ENCODE measurements around the gene ZNF799. TPM values are rescaled to one million over a fixed set of nuclear protein-coding genes. Genes with fewer than 3 reads are reported as not detected.

Gene ZNF799
- total RNA-seq, 1 donor from 2014 or later: 4.9 TPM

DNA sequence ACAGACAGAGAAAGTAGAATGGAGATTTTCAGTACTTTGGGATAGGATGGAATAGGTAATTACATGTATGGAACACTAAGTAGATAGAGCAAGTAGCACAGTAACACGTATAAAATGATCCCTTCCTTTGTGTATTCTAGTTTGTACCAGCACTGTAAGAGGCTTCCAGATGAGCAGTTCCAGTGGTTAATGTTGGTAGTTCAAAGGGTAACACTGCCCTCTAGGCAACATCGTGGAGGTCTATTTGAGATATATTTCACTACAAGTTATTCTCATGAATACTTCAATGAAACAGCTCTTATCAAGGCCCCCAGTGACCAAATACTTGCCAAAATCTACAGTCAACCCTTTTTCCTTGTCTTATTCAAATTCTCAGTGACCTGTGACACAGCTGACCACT lies 54.2 kb downstream of the ZNF799 start:
- H3K27me3 Mint-ChIP-seq (ENCODE audit: unreplicated experiment): peaks cover 2% of the 10 kb centered on the region
- H3K27ac Mint-ChIP-seq (ENCODE audit: unreplicated experiment): no peak overlapping the region
- peaks cover 42% of the 10 kb centered on the region for H3K9me3 Mint-ChIP-seq (ENCODE audit: unreplicated experiment)
- DNase-seq (ENCODE audit: low spot score): no peak
- TF ChIP-seq, protein P1, sequence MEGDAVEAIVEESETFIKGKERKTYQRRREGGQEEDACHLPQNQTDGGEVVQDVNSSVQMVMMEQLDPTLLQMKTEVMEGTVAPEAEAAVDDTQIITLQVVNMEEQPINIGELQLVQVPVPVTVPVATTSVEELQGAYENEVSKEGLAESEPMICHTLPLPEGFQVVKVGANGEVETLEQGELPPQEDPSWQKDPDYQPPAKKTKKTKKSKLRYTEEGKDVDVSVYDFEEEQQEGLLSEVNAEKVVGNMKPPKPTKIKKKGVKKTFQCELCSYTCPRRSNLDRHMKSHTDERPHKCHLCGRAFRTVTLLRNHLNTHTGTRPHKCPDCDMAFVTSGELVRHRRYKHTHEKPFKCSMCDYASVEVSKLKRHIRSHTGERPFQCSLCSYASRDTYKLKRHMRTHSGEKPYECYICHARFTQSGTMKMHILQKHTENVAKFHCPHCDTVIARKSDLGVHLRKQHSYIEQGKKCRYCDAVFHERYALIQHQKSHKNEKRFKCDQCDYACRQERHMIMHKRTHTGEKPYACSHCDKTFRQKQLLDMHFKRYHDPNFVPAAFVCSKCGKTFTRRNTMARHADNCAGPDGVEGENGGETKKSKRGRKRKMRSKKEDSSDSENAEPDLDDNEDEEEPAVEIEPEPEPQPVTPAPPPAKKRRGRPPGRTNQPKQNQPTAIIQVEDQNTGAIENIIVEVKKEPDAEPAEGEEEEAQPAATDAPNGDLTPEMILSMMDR (IDR thresholded peaks at IDR 0.05; ENCODE audit: unreplicated experiment): no peak
- peak overlapping the region; percentile 57 for H3K4me3 Mint-ChIP-seq (ENCODE audit: unreplicated experiment)
- peaks cover 59% of the 10 kb centered on the region for H3K36me3 Mint-ChIP-seq (ENCODE audit: low read depth, unreplicated experiment)
- no peaks in the 10 kb centered on the region for H3K4me1 Mint-ChIP-seq (ENCODE audit: unreplicated experiment)

DNA sequence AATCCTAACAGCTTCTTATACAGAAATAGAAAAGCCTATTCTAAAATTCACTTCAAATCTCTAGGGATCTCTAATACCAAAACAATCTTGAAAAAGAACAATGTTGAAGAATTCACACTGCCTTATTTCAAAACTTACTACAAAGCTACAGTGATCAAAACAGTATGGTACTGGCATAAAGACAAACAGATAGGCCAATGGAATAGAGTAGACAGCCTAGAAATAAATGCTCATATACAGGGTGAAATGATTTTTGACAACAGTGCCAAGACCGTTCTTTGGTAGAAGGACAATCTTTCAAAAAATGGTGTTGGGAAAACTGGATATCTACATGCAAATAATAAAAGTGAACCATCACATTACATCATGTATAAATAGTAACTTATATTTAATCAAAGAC lies 55.9 kb downstream of the ZNF799 start:
- Mint-ChIP-seq H3K4me1 (ENCODE audit: unreplicated experiment) (no peaks in the 10 kb centered on the region), H3K9me3 (ENCODE audit: unreplicated experiment) (peaks cover 29% of the 10 kb centered on the region), H3K27me3 (ENCODE audit: unreplicated experiment) (peaks cover 2% of the 10 kb centered on the region), H3K27ac (ENCODE audit: unreplicated experiment) (no peak overlapping the region), H3K36me3 (ENCODE audit: low read depth, unreplicated experiment) (peaks cover 48% of the 10 kb centered on the region), H3K4me3 (ENCODE audit: unreplicated experiment) (no peak overlapping the region)
- DNase-seq (ENCODE audit: low spot score): no peak
- TF ChIP-seq, protein P1 (IDR thresholded peaks at IDR 0.05; ENCODE audit: unreplicated experiment): no peak

Other genes starting within 250 kb of the ZNF799 start
- 26.7 TPM for gene ZNF625, start 244.5 kb downstream of the ZNF799 start, total RNA-seq (ENCODE audit: unreplicated experiment)
- gene ZNF136, start 238.2 kb downstream of the ZNF799 start, total RNA-seq (ENCODE audit: unreplicated experiment): 12.4 TPM
- gene ZNF44, start 106.4 kb downstream of the ZNF799 start, total RNA-seq (ENCODE audit: unreplicated experiment): 7.0 TPM
- gene ZNF563, start 67.6 kb downstream of the ZNF799 start, total RNA-seq (ENCODE audit: unreplicated experiment): 1.2 TPM
- gene ZNF442, start 35.6 kb downstream of the ZNF799 start, total RNA-seq (ENCODE audit: unreplicated experiment): 4.0 TPM
- 7.3 TPM for gene ZNF443, start 39.8 kb upstream of the ZNF799 start, total RNA-seq (ENCODE audit: unreplicated experiment)
- gene ZNF709, start 83.5 kb upstream of the ZNF799 start, total RNA-seq (ENCODE audit: unreplicated experiment): 6.6 TPM
- 18.8 TPM for gene ZNF564, start 150.2 kb upstream of the ZNF799 start, total RNA-seq (ENCODE audit: unreplicated experiment)
- 11.9 TPM for gene ZNF490, start 209.5 kb upstream of the ZNF799 start, total RNA-seq (ENCODE audit: unreplicated experiment)
- gene ZNF791, start 209.6 kb upstream of the ZNF799 start, total RNA-seq (ENCODE audit: unreplicated experiment): 29.3 TPM

Measured in endothelial cell (in vitro differentiated cells).